Activated CD4-positive, alpha-beta T cell treated with anti-CD3 and anti-CD28 coated beads, Interleukin-2, amount 50 U/mL, for 48 hours (primary cell): ENCODE measurements around the gene NAXE.
"Not testable (repeated sequence)": the region's sequence is repeated elsewhere in the genome, so short reads cannot be mapped to it uniquely, and the experiment has no call there.

Source experiments
- DNase-seq, 2 experiments: peaks; one replicate each; pipeline ENCODE4 v3.0.0-alpha.2; 2020

The NAXE gene

DNA sequence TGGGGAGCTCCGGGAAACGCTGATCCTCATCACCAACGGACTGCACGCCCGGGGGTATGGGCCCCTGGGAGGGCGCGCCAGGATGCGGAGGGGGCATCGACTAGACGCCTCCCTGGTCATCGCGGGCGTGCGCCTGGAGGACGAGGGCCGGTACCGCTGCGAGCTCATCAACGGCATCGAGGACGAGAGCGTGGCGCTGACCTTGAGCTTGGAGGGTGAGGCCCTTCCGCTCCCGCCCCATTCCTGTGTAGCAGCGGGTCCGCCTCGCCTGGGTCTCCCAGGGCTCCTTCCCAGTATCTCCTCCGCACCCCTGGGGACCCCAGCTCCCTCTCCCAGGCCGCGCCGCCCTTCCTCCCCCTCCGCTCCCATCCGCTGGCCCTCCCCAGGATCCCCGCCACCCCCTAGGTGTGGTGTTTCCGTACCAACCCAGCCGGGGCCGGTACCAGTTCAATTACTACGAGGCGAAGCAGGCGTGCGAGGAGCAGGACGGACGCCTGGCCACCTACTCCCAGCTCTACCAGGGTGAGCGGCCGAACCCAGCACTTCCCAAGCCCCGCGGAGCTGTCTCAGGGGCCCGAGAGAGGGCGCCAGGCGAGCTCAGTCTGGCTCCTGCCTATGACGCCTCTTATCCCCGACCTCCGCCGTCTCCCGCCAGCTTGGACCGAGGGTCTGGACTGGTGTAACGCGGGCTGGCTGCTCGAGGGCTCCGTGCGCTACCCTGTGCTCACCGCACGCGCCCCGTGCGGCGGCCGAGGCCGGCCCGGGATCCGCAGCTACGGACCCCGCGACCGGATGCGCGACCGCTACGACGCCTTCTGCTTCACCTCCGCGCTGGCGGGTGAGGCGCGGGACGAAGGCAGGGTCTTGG, 32.6 kb downstream of the NAXE start:
- peak; percentile 59 to 69 for DNase-seq

DNA sequence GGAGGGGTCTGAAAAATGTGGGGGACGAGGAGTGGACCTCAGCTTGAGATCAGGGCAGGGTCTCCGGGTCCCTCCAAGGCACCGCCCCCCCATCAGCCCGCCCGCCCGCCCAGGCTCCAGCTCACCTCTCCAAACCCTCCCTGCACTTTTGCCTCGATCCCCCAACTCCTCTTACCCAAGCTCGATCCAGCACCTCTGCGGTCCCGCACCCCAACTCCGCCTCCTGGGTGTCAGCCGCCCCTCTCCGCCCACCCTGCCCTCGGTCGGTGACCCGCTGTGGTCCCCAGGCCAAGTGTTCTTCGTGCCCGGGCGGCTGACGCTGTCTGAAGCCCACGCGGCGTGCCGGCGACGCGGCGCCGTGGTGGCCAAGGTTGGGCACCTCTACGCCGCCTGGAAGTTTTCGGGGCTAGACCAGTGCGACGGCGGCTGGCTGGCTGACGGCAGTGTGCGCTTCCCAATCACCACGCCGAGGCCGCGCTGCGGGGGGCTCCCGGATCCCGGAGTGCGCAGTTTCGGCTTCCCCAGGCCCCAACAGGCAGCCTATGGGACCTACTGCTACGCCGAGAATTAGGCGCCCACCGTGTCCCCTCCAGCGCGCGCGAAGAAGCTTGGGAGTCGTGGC, 33.3 kb downstream of the NAXE start:
- DNase-seq, result no peak

DNA sequence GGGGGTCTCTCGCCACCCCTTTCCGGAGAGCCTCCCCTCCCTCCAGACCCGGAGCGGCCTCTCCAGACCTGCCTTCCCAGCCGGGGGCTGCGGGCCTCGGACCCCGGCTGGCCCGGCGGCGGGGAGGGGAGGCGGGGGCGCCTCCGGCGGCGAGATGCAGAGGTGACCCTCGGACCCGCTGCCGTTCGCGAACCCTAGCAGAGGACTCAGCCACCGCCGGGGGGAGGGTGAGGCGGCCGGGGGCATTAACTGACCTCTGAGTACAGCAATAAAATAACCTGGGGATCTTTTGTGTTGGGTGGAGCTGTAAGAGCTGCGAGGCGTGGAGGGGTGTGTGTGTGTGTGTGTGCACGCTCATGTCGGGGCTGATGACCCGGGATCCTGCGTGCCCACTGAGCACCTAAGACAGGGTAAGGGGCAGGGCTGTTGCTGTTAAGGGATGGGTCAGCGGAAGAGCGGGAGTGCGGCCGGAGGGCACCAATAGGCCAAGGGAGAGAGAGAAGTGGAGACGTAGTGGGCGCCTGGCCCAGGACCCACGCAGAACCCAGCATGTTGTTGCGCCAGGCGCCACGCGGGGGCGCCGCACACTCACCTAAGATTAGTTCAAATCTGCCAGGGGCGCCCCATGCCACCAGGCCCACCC, 34.0 kb downstream of the NAXE start:
- DNase-seq, result peak; percentile 68 to 74

- no peak for DNase-seq
These were observed 34.5 kb downstream of the NAXE start for GRCh38 chr1:156626079-156626438.

GRCh38 chr1:156627313-156627880, 35.8 kb downstream of the NAXE start:
- peak; percentile 33 to 54 for DNase-seq

- no peak for DNase-seq
These were observed 38.4 kb downstream of the NAXE start for GRCh38 chr1:156629823-156630449.

GRCh38 chr1:156631152-156631551, 39.6 kb downstream of the NAXE start:
- not testable (repeated sequence) for DNase-seq

DNA sequence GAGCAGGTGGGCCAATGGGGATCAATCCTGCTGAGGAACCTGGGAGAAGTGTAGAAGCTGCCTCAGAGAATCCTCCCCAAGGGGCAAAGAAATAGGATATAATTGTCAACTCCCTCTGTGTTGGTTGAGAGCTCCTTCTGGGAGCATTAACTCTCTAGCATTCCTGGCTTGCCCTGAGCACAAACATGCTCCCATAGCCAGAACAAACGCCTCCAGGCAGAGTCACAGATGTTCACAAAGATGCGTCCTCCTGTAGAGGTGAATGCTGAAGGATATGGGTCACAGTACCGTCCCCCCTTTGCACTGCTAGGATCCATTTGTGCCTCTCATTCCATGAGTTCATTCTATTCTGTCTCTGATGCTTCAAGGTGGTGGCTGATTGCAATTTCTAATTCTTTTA, 40.8 kb downstream of the NAXE start:
- DNase-seq, result no peak

DNA sequence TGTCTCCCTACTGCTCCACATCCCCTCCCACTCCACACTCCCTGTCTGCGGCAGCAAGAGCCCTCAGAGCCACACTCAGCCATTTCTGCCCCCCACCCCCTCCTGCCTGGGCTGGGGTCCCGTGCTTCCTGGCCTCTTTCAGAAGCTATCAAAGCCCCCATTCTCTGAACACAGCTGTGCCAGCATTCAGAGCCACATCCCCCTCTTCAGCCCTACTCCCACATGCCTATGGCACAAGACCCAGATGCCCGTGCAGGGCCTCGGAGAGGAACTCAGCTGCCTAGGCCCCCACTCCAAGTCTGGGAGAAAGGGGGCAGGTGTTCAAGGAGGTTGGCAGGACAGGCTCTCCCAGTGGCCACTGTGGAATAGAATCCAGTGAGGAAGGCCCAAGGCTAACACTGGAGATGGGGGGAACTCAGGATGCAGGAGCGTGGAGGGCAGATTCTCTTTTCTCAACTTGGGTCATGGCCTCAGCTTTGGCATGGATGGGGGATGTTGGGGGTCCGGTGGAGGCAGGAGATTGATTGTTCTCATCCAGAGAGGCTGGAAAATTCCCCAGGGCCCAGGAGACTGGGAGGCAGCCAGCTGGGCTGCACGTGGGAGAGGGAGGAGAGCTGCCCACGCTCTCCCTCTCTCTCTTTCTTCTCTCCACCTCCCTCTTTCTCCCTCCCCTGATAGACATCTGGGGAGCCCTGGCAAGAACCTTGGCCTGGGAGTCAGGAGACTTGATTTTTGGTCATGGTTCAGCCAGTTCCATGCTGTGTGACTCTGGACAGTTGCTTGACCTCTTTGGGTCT, 46.8 kb downstream of the NAXE start:
- DNase-seq, result no peak

DNA sequence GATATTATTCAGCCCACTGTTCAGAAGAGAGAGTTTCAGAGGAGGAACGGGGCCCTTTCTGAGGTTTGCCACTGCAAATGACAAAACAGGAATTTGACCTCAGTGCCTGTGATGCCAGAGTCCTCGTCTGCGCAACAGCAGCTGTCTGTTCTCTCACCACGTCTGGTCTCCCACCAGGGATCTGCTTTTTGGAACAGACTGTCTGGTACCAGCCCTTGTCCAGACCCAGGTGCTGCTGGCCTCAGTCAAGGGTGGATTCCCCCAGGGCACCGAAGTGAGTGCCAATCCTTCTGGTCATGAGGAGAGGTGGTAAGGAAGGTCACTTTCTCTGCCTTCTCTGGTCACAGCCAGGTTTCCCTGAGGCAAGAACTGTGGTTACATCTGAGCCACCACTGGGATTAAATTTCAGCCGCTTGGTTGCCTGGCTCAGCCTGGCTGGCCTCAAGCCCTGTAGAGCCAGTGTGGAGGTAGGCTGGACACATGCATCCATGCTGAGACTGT, 48.1 kb downstream of the NAXE start:
- DNase-seq, result no peak

DNA sequence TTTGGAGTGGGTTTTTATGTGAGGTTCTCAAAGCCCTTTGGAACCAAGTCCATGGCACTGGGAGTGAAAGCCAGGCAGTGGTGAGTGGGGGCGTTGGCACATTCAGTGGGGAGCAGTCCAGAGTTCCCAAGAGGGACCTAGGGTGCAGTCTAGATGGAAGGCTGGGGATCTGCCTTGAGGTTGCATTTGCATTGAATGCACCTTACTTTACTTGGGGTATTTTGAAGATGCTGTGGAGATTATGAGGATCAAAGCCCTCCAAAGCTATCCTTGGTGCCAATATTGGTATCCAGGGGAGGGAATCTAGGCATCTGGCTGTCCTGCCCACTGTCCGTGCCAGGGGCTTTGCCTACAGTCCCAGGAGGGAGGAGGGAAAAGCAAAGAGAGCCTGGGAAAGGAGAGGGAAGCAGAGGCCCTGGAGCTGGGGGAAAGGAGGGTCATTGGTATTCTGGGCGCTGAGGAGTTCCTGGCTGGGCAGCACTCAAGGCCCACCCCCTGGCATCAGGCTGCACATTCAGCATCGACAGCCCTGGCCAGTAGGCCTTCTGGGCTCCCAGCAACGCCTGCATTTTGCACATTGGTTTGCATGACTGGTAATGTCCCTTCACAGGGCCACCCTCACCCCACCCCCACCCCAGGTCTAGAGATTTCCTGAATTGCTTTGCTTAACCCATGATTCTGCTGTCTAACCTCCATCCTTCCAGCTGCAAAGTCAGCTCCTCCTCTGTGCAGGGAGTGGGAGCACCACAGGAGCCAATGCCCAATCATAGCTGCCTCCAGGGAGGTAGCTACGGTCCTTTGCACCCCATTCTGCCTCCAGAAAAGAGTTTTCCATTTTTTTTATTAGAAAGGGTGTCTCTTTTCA, 49.5 kb downstream of the NAXE start:
- no peak for DNase-seq

GRCh38 chr1:156641761-156642264, 50.2 kb downstream of the NAXE start, which contains the start of gene BCAN:
Gene BCAN, plus strand, starts transcription at chr1:156642117. Its CDS starts 3,938 bp downstream, at chr1:156646055.
- no peak for DNase-seq

GRCh38 chr1:156642265-156643048, 50.9 kb downstream of the NAXE start:
- DNase-seq, result no peak

DNA sequence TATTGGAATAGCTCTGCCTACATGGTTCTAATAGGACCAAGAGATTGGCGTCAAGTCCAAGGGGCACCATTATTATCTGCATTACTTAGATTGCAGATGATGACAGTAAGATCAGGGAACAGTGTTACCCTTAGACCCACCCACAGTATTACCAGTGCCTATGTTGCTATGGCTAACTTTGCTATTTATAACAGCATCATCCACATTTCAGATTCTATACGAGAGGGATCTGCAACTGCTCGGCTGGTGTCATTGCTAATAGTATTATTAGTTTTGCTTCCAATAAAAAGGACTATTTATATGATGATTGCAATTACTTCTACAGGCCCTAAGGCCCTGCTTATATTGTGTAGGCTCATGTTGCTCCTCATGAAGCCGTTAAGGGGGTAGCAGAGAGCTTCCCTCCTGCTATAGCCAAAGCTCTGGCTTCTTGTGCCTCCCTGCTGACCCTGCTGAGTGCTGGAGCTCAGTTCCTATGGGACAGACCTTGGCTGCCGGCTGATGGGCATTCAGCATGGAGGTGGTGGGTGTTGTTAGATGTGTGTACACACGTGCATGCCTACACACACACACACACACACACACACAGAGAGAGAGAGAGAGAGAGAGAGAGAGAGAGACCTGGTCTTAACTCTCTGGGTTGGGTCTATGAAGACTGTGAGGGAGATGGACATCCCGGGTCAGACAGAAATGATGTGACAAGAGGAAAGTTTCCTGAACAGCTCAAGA, 51.6 kb downstream of the NAXE start:
- no peak for DNase-seq

DNA sequence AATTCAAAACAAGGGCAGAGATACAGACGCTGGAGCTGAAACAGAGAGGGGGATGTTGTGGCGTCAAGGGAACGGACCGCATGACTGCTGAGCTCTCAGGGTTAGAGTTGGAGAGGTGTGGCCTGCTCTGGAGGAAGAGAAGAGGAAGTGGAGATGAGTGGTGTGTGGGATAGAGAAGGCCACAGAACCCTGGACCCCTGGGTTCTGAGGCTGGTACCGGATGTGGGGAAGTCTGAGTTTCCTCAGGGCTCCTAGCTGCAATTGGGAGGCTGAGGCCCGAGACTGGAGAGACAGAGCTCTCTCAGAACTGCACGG, 52.2 kb downstream of the NAXE start:
- DNase-seq, result no peak
